BLaER1 treated with 17β-estradiol and CSF1 and Interleukin-3, amounts not matched to agents 10 nM and 100 nM (cell line): ENCODE measurements around the gene SPOCD1.

Experiments used
- H3K27ac ChIP-seq, 11 experiments: shearing (Covaris generic); formaldehyde crosslinking; 2 replicates each; pipeline ENCODE4 v1.8.1; 2022
- H3K27me3 ChIP-seq, 11 experiments: shearing (Covaris generic); formaldehyde crosslinking; 2 replicates each; pipeline ENCODE4 v1.8.1; 2022
- H3K36me3 ChIP-seq, 11 experiments: shearing (Covaris generic); formaldehyde crosslinking; 2 replicates each; pipeline ENCODE4 v1.8.1; 2022
- H3K4me1 ChIP-seq, 10 experiments: shearing (Covaris generic); formaldehyde crosslinking; 2 replicates each; pipeline ENCODE4 v1.8.1; 2022
- H3K4me2 ChIP-seq, 11 experiments: shearing (Covaris generic); formaldehyde crosslinking; 2 replicates each; pipeline ENCODE4 v1.8.1; 2022
- H3K4me3 ChIP-seq, 10 experiments: shearing (Covaris generic); formaldehyde crosslinking; 2 replicates each; pipeline ENCODE4 v1.8.1; 2022
- H3K9ac ChIP-seq, 11 experiments: shearing (Covaris generic); formaldehyde crosslinking; 2 replicates each; pipeline ENCODE4 v1.8.1; 2022
- H3K9me3 ChIP-seq, 11 experiments: shearing (Covaris generic); formaldehyde crosslinking; replicated peaks in 1 of 11; 2 replicates each; pipeline ENCODE4 v1.8.1; 2022
- H4K20me1 ChIP-seq, 11 experiments: shearing (Covaris generic); formaldehyde crosslinking; 2 replicates each; pipeline ENCODE4 v1.8.1; 2022
- Cebpa-rat ChIP-seq, 11 experiments: shearing (Covaris generic); IDR thresholded peaks; 2 replicates each; pipeline ENCODE4 v1.8.1; 2022

SPOCD1 gene

DNA sequence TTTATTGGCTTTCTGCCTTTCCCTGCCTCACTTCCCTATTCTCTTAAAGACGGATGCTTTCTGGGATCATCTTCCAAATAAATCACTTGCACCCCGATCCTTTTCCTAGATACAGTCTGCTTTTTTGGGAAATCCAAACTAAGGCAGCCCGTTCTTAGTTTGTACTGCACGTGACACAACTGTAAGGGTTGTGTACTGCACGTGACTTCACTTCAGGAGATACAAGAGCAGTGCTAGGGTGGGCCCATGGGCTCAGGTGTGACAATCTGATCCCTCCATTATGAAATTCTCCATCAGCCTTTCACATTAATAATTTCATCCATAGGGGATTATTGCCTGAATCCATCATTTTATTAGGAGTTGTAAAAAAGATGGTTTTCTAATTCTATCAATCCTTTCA lies 33.8 kb upstream of the SPOCD1 start:
- no peaks in the 10 kb centered on the region for H3K27me3 ChIP-seq
- no peak for TF ChIP-seq Cebpa-rat (IDR thresholded peaks at IDR 0.05)
- H3K4me3 ChIP-seq, result no peak overlapping the region
- no peaks in the 10 kb centered on the region for H3K9me3 ChIP-seq
- H3K4me2 ChIP-seq, result peak overlapping the region in 6 of 11 experiments; percentile 67 to 86 (median 78); a peak in 7 of 22 replicates
- H3K9ac ChIP-seq, result no peak overlapping the region
- H3K4me1 ChIP-seq, result peaks cover 11 to 42% (median 27%) of the 10 kb centered on the region in 10 experiments
- H3K27ac ChIP-seq, result no peak overlapping the region
- no peaks in the 10 kb centered on the region for H3K36me3 ChIP-seq
- no peaks in the 10 kb centered on the region; a peak in 1 of 22 replicates for H4K20me1 ChIP-seq

DNA sequence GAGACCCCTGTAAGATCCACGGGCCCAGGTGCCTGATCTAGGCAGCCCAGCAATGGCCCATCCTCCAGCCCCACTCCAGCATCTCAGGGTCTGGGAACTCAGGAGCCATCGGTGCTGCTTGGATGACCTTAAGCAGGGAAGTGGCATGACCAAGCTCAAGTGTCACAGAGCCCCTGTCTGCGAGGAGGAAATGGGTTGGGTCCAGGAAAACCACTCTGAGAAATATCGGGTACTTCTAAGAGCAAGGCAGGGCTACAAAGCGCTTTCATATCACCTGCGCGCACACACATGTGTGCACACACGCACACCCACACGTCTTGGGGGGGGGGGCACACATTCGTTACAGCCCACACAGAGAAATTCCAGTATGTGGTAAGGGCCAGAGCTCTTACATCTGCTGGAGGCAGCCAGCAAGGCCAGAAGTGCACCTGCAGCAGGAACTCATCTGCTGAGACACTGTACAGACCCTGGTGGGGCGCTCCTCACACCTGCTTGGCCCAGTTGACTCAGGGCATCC lies 32.6 kb upstream of the SPOCD1 start:
- Histone ChIP-seq H4K20me1 (no peaks in the 10 kb centered on the region; a peak in 1 of 22 replicates), H3K27me3 (no peaks in the 10 kb centered on the region), H3K4me3 (no peak overlapping the region), H3K36me3 (no peaks in the 10 kb centered on the region), H3K9me3 (peaks cover 0 to 6% (median 0%) of the 10 kb centered on the region in 11 experiments; a peak in 1 of 22 replicates), H3K4me2 (peak overlapping the region; percentile 43 to 86 (median 76)), H3K4me1 (peaks cover 15 to 54% (median 37%) of the 10 kb centered on the region in 10 experiments), H3K9ac (no peak overlapping the region), H3K27ac (peak overlapping the region in 2 of 11 experiments; percentile 7 to 28; a peak in 3 of 22 replicates)
- TF ChIP-seq Cebpa-rat (IDR thresholded peaks at IDR 0.05), result no peak

DNA sequence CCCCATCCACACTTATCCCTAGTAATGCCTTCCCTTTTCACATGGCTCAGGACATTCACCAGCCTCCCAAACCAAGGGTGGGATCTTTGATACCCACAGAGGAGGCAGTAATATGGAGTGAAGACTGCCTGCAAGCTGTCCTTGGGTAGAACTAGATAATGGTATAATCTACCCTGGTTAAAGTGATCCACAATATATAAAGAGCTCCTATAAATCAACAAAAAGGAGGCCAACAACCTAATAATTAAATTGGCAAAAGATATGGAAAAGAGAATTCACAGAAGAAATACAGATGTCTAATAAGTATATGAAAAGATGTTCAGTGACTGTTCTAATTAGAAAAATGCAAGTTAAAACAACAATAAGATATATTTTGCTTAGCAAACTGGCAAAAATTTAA lies 30.7 kb upstream of the SPOCD1 start:
- H3K27ac ChIP-seq, result peak overlapping the region in 5 of 11 experiments; percentile 28 to 86 (median 76); a peak in 8 of 22 replicates
- no peaks in the 10 kb centered on the region for H3K36me3 ChIP-seq
- no peak for TF ChIP-seq Cebpa-rat (IDR thresholded peaks at IDR 0.05)
- no peaks in the 10 kb centered on the region; a peak in 1 of 22 replicates for H4K20me1 ChIP-seq
- no peaks in the 10 kb centered on the region for H3K27me3 ChIP-seq
- H3K4me1 ChIP-seq, result peaks cover 23 to 69% (median 49%) of the 10 kb centered on the region in 10 experiments
- H3K9ac ChIP-seq, result no peak overlapping the region
- H3K4me3 ChIP-seq, result no peak overlapping the region
- H3K9me3 ChIP-seq, result peaks cover 0 to 6% (median 0%) of the 10 kb centered on the region in 11 experiments; a peak in 1 of 22 replicates
- H3K4me2 ChIP-seq, result peak overlapping the region in 6 of 11 experiments; percentile 4 to 47 (median 22); a peak in 6 of 22 replicates

DNA sequence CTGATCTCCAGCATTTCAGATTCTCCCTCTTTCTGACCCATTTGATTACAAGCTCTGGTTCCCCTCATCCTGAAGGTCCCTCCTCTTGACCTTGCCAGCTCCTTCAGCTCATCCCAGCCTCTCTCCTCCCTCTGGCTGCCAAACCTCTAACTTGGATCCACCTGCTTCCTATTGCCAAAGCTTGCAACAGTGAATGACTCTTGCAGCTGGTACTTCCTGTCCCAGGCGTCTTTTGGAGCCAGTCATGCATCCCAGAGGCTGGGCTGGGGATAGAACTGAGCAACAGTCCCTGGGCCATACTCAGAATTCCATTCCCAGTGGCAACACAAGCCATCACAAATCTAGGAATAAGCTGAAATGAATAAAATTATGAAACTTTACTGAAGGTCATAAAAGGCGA lies 27.7 kb upstream of the SPOCD1 start:
- Histone ChIP-seq H3K36me3 (no peaks in the 10 kb centered on the region), H4K20me1 (no peaks in the 10 kb centered on the region), H3K4me1 (peaks cover 16 to 66% (median 37%) of the 10 kb centered on the region in 10 experiments), H3K9ac (peak overlapping the region in 8 of 11 experiments; percentile 13 to 64 (median 43); a peak in 12 of 22 replicates), H3K9me3 (peaks cover 0 to 6% (median 0%) of the 10 kb centered on the region in 11 experiments; a peak in 1 of 22 replicates), H3K27ac (peak overlapping the region in 8 of 11 experiments; percentile 59 to 86 (median 76); a peak in 16 of 22 replicates), H3K27me3 (no peaks in the 10 kb centered on the region), H3K4me2 (peak overlapping the region; percentile 29 to 83 (median 71); a peak in 20 of 22 replicates), H3K4me3 (no peak overlapping the region)
- TF ChIP-seq Cebpa-rat (IDR thresholded peaks at IDR 0.05), result peak in 8 of 11 experiments; percentile 45 to 96 (median 85); a peak in 15 of 22 replicates

DNA sequence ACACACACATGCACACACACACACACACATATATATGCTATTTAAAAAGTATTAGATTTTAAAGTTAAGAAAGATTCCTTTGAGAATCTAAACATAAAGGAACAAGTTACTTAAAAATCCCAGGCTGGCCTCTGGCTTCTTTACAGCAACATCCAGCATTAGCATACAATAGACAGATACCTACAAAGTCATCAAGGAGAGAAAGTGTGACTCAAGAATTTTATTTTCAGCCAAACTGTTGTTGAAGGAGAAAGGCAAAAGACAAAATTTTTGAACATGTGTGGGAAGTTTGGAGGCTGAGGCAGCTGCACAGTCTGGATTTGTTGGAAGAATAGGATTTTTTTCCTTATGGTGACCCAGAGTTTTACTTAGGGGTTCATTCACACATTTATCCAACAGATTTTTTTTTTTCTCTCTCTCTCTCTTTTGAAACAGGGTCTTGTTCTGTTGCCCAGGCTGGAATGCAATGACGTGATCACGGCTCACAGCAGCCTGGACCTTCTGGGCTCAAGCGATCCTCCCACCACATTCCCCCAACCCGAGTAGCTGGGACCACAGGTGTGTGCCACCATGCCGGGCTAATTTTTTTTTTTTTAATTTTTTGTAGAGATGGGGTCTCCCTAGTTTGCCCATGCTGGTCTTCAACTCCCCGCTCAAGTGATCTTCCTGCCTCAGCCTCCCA lies 24.0 kb upstream of the SPOCD1 start:
- Histone ChIP-seq H3K4me1 (peaks cover 12 to 58% (median 27%) of the 10 kb centered on the region in 10 experiments), H3K36me3 (no peaks in the 10 kb centered on the region), H3K27ac (peak overlapping the region in 2 of 11 experiments; percentile 35 to 49; a peak in 3 of 22 replicates), H3K9ac (no peak overlapping the region), H3K9me3 (peaks cover 0 to 6% (median 0%) of the 10 kb centered on the region in 11 experiments; a peak in 1 of 22 replicates), H3K4me2 (peak overlapping the region in 2 of 11 experiments; percentile 14 to 18; a peak in 3 of 22 replicates), H3K27me3 (no peaks in the 10 kb centered on the region), H3K4me3 (no peak overlapping the region), H4K20me1 (no peaks in the 10 kb centered on the region)
- TF ChIP-seq Cebpa-rat (IDR thresholded peaks at IDR 0.05), result no peak

DNA sequence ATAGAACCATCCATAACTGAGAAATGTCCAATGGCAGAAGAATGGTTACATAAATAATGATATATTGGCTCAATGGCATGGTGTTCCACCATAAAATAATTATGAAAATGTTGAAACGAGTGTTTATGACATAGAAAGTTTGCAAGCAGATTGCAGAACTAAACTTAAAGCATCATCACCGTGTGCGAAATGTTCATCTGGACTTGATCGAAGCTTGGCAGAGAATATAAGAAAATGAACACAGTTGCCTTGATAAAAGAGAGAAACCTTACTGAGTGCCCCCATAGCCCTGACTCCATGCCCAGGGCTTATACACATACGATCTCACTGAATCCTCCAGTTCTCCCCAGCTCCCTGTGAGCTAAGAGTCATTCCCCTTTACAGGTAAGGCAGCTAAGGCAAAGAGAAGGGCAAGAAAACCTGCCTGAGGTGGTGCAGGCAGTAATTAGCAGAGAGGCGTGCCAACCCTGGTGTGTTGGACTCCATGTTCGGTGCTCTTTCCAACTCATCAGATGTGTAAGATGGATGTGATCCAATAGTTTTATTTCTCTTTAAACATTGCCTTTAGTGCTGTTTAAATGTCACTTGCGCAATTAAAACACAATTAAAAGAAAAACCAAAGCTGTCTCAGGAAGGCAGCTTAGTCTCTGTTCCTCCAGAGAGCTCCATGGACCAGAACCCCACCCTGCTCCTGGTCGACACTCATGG lies 21.8 kb upstream of the SPOCD1 start:
- no peak overlapping the region for H3K9ac ChIP-seq
- H3K27me3 ChIP-seq, result no peaks in the 10 kb centered on the region
- no peaks in the 10 kb centered on the region for H3K9me3 ChIP-seq
- H3K27ac ChIP-seq, result peak overlapping the region in 3 of 11 experiments; percentile 5 to 44 (median 35); a peak in 2 of 22 replicates
- no peaks in the 10 kb centered on the region for H3K36me3 ChIP-seq
- peaks cover 0 to 37% (median 11%) of the 10 kb centered on the region in 10 experiments; a peak in 16 of 20 replicates for H3K4me1 ChIP-seq
- 0 out of 22 replicates have a peak, but pooled peaks of 3 of the 11 experiments have one; percentile 19 to 61 (median 33) for TF ChIP-seq Cebpa-rat (IDR thresholded peaks at IDR 0.05)
- H3K4me3 ChIP-seq, result no peak overlapping the region
- H4K20me1 ChIP-seq, result no peaks in the 10 kb centered on the region
- peak overlapping the region in 7 of 11 experiments; percentile 8 to 44 (median 20); a peak in 9 of 22 replicates for H3K4me2 ChIP-seq

DNA sequence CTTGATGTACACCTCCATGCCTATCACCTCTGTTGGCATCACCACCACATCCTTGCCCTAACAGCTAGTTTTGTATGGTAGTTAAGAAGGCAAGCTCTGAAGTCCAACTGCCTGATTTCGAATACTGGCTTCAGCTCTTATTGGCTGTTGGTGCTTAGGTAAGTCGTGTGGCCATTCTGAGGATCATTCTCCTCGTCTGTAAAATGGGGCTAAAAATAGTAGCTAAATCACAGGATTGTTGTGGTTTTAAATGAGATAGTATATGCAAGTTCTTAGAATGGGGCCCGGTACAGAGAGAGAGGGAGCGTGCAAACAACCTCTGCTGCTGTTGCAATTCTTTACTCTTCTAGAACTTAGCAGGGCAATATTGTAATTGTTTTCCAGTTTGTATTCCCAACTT lies 20.8 kb upstream of the SPOCD1 start:
- TF ChIP-seq Cebpa-rat (IDR thresholded peaks at IDR 0.05), result no peak
- Histone ChIP-seq H3K4me3 (no peak overlapping the region), H4K20me1 (no peaks in the 10 kb centered on the region), H3K36me3 (no peaks in the 10 kb centered on the region), H3K9ac (no peak overlapping the region), H3K27me3 (no peaks in the 10 kb centered on the region), H3K9me3 (no peaks in the 10 kb centered on the region), H3K27ac (no peak overlapping the region), H3K4me1 (peaks cover 0 to 32% (median 7%) of the 10 kb centered on the region in 10 experiments; a peak in 11 of 20 replicates), H3K4me2 (no peak overlapping the region)

DNA sequence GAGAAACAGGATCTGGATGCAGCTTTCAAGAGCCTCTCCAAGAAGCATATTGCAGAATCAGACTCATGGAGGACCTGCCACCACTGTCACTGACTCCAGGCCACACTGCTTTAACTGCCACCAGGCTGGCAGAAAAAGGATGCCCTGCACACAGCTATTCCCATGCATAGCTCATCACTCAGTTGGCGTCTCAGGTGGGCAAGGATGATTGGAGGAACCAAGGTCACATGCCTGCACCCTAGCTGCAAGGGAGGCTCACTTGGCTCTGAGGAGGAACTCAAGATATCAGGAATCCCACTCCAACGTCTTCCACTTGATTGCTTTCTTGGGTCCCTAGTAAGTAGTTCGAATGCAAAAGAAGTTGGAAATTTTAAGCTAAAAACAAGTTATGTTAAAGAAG lies 19.6 kb upstream of the SPOCD1 start:
- TF ChIP-seq Cebpa-rat (IDR thresholded peaks at IDR 0.05), result no peak
- Histone ChIP-seq H3K4me3 (no peak overlapping the region), H3K9ac (no peak overlapping the region), H3K4me2 (no peak overlapping the region), H3K9me3 (no peaks in the 10 kb centered on the region), H3K27me3 (no peaks in the 10 kb centered on the region), H3K36me3 (no peaks in the 10 kb centered on the region), H3K4me1 (peaks cover 0 to 30% (median 11%) of the 10 kb centered on the region in 10 experiments; a peak in 15 of 20 replicates), H3K27ac (no peak overlapping the region), H4K20me1 (no peaks in the 10 kb centered on the region)
